NOMO-1 treated with dmso at 0.1 percent for 144 hours (cell line): ENCODE measurements around the gene MAGEA8.
"Not testable (repeated sequence)": the region's sequence is repeated elsewhere in the genome, so short reads cannot be mapped to it uniquely, and the experiment has no call there.

Experiments used
- DNase-seq: peaks from one replicate; lab custom pipeline; 2025; ENCODE audit not compliant: unreplicated experiment; lab: John Stamatoyannopoulos, UW

MAGEA8 gene

GRCh38 chrX:149903889-149904748 is 23.1 kb downstream of the MAGEA8 start:
- DNase-seq, result no peak

- DNase-seq, result no peak
These were observed 27.3 kb downstream of the MAGEA8 start for GRCh38 chrX:149908308-149908707.

- no peak for DNase-seq
These were observed 27.7 kb downstream of the MAGEA8 start for GRCh38 chrX:149908727-149909126.

- no peak for DNase-seq
These were observed 28.6 kb downstream of the MAGEA8 start for GRCh38 chrX:149909324-149910177.

GRCh38 chrX:149910178-149910695 is 29.3 kb downstream of the MAGEA8 start:
- DNase-seq, result no peak

GRCh38 chrX:149916745-149917392 is 35.9 kb downstream of the MAGEA8 start:
- no peak for DNase-seq

GRCh38 chrX:149923836-149924235 is 42.9 kb downstream of the MAGEA8 start:
- not testable (repeated sequence) for DNase-seq

- not testable (repeated sequence) for DNase-seq
These were observed 43.5 kb downstream of the MAGEA8 start for GRCh38 chrX:149924434-149924833.

- DNase-seq, result not testable (repeated sequence)
These were observed 46.4 kb downstream of the MAGEA8 start for GRCh38 chrX:149927245-149927963.

- DNase-seq, result not testable (repeated sequence)
These were observed 46.9 kb downstream of the MAGEA8 start for GRCh38 chrX:149927964-149928258.

GRCh38 chrX:149928635-149929034 is 47.7 kb downstream of the MAGEA8 start:
- not testable (repeated sequence) for DNase-seq

- not testable (repeated sequence) for DNase-seq
These were observed 48.4 kb downstream of the MAGEA8 start, which contains the start of gene HSFX4 for GRCh38 chrX:149929400-149929799. Gene HSFX4 (plus strand): TSS chrX:149929573. CDS start chrX:149929645, 72 bp downstream.

GRCh38 chrX:149931355-149931754 is 50.4 kb downstream of the MAGEA8 start:
- not testable (repeated sequence) for DNase-seq

GRCh38 chrX:149932150-149932549 is 51.2 kb downstream of the MAGEA8 start:
- DNase-seq, result not testable (repeated sequence)

GRCh38 chrX:149932970-149933369 is 52.0 kb downstream of the MAGEA8 start:
- DNase-seq, result not testable (repeated sequence)

- DNase-seq, result not testable (repeated sequence)
These were observed 52.6 kb downstream of the MAGEA8 start for GRCh38 chrX:149933547-149933946.
